Adrenal gland (tissue), 12 donors: ENCODE results near the gene ADAMTS6. TPM values are rescaled to one million over a fixed set of nuclear protein-coding genes. Genes with fewer than 3 reads are reported as not detected.

Experiments
- DNase-seq, 7 donors: peaks; one replicate each; pipeline ENCODE4 v3.0.0-alpha.2; 2019 to 2020
- H3K27ac ChIP-seq, 5 donors: fragments of 200-600 bp; sonication (generic) in 4 of 5; 1 replicate in 3 of 5; 2 replicates in 2 of 5; pipeline versions ENCODE4 v1.5.1 to v1.8.0; 2016 to 2020; ENCODE audit warnings: mild to moderate bottlenecking in 1 of 5
- H3K27me3 ChIP-seq: fragments of 200-600 bp; 2 replicates; pipeline ENCODE4 v1.8.0; 2021
- H3K36me3 ChIP-seq, 2 donors: fragments of 200-600 bp; replicated peaks in 1 of 2; 1 replicate in 1 of 2; 2 replicates in 1 of 2; pipeline versions ENCODE4 v1.5.1 to v1.8.0; 2018 to 2022
- H3K4me1 ChIP-seq, 2 donors: fragments of 200-600 bp; replicated peaks in 1 of 2; 1 replicate in 1 of 2; 2 replicates in 1 of 2; pipeline versions ENCODE4 v1.5.1 to v1.8.0; 2018 to 2021
- H3K4me3 ChIP-seq, 4 donors: fragments of 200-600 bp; sonication (generic) in 3 of 4; one replicate each; pipeline ENCODE4 v1.5.1; 2016 to 2018
- H3K9me3 ChIP-seq, 3 donors: fragments of 200-600 bp; sonication (generic) in 1 of 3; replicated peaks in 1 of 3; 1 replicate in 2 of 3; 2 replicates in 1 of 3; pipeline versions ENCODE4 v1.5.1 to v1.8.0; 2016 to 2021
- POLR2A ChIP-seq, 2 donors: fragments of 450-650 bp; IDR thresholded peaks; one replicate each; pipeline ENCODE4 v1.6.1; 2017; ENCODE audit warnings: antibody characterized with exemption in 2 of 2, mild to moderate bottlenecking in 2 of 2, moderate library complexity in 1 of 2
- WGBS, 4 donors: extraction: QIAGEN DNeasy Blood & Tissue Kit in 2 of 4; methylation state at CpG; one replicate each; pipeline versions ENCODE4 v1.1.5 to v1.1.7; 2013 to 2017; 5-methylcytosine and 5-hydroxymethylcytosine counted together
- intact Hi-C, 2 donors: fragments of 100-400 bp; cut with DNase I; formaldehyde crosslinking; loops; one replicate each; pipeline versions ENCODE4 v1.14.1 to v1.15.0; 2022 to 2023
- polyA plus RNA-seq, 3 donors: library from polyadenylated mRNA; stranded (reverse); fragments of 200-250 nt in 2 of 3; fragments of 350-450 nt in 1 of 3; fragmentation: Illumina TruSeq in 1 of 3; extraction: RNeasy Lipid Tissue Mini Kit (QIAGEN cat#74804) in 1 of 3; gene quantifications; one replicate each; pipeline ENCODE4 v1.2.3, GENCODE V29; 2013 to 2014
- total RNA-seq, 9 donors: library from RNA; depleted of rRNA in 4 of 9; stranded (reverse); fragments of >200 nt in 4 of 9; fragments of 120-200 nt in 1 of 9; fragmentation: NEBNext Ultra II Directional in 1 of 9; extraction: Animal tissue kit (Norgen Biotek cat#: 25700) in 1 of 9; gene quantifications; one replicate each; pipeline versions ENCODE4 v1.1.0 to v1.2.4, GENCODE V29; 2013 to 2023
- TF ChIP-seq, protein P1 (sequence below), 6 experiments: fragments of 450-650 bp in 4 of 6; fragments of 200-600 bp in 2 of 6; sonication (generic) in 1 of 6; IDR thresholded peaks; 1 replicate in 5 of 6; 2 replicates in 1 of 6; pipeline versions ENCODE4 v1.5.1 to v1.8.0; 2016 to 2021; ENCODE audit warnings: antibody characterized with exemption in 6 of 6, mild to moderate bottlenecking in 2 of 6, moderate library complexity in 1 of 6
- donor health status: healthy with polysubstance abuse.
- donor health status: Bipolar disorder and iron deficiency.
- donor health status: DM: yes; HTN: yes; CAD: no.
- donor health status: DM: no; HTN: no; CAD: no.
- donor health status: DM: no; HTN: no; CAD: no.
- donor health status: DM: yes; HTN: yes; CAD: no.

Gene ADAMTS6
- total and polyA plus RNA-seq, 12 donors: 0.24 to 11.9 (median 0.89) TPM

DNA sequence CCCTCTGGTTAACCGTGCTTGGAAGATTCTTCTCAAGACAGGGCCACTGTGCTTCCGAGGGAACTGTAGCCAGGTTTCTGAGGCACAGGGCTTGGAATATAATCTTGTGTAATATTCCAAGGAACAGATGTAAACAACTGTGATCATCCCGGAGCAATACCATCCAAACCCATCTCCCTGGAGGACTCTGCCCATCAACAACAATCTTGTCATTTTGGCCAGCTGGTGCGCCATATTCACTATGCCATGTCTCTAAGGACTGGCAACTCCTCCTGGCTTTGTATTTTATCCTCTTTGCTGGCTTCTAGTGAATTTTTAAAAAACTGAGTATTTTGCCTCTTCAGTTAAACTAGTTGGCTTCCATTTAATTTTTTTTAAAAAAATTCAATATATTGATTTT is 349.3 kb downstream of the ADAMTS6 start:
- intact Hi-C loops: no loop called here
- no peak for TF ChIP-seq POLR2A (IDR thresholded peaks at IDR 0.05)
- TF ChIP-seq, protein P1, sequence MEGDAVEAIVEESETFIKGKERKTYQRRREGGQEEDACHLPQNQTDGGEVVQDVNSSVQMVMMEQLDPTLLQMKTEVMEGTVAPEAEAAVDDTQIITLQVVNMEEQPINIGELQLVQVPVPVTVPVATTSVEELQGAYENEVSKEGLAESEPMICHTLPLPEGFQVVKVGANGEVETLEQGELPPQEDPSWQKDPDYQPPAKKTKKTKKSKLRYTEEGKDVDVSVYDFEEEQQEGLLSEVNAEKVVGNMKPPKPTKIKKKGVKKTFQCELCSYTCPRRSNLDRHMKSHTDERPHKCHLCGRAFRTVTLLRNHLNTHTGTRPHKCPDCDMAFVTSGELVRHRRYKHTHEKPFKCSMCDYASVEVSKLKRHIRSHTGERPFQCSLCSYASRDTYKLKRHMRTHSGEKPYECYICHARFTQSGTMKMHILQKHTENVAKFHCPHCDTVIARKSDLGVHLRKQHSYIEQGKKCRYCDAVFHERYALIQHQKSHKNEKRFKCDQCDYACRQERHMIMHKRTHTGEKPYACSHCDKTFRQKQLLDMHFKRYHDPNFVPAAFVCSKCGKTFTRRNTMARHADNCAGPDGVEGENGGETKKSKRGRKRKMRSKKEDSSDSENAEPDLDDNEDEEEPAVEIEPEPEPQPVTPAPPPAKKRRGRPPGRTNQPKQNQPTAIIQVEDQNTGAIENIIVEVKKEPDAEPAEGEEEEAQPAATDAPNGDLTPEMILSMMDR (IDR thresholded peaks at IDR 0.05): no peak
- Histone ChIP-seq H3K9me3 (no peaks in the 10 kb centered on the region), H3K4me3 (no peak overlapping the region), H3K27ac (no peak overlapping the region), H3K36me3 (no peaks in the 10 kb centered on the region), H3K27me3 (no peaks in the 10 kb centered on the region), H3K4me1 (no peaks in the 10 kb centered on the region)
- WGBS, 4 donors: 90 to 99% (median 97%) methylated on average over 4 of the region's 4 CpGs
- DNase-seq: no peak

DNA sequence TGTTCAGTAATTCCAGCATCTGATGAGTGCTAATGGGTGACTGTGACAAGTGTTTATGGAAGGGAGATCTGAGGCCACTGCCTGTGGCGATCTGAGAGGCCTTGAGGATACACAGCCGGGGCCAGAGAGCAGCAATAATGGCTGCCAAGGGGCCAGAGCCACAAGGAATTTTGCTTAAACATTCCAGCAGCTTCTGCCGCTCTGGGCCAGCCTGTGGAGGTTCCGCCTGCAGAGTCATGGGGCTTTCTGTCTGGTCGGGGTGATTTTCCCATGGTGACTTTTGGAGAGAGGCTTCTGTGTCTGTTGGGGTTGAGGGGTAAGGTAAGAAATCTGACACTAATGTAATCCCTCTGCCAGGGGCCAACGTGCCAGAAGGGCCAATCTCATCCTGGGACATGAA is 353.5 kb downstream of the ADAMTS6 start:
- 75 to 80% (median 77%) methylated on average over 6 of the region's 6 CpGs for WGBS, 4 donors
- DNase-seq: no peak
- Histone ChIP-seq H3K27me3 (no peaks in the 10 kb centered on the region), H3K9me3 (no peaks in the 10 kb centered on the region), H3K36me3 (no peaks in the 10 kb centered on the region), H3K4me3 (no peak overlapping the region), H3K4me1 (no peaks in the 10 kb centered on the region), H3K27ac (no peak overlapping the region)
- no peak for TF ChIP-seq POLR2A (IDR thresholded peaks at IDR 0.05)
- TF ChIP-seq, protein P1 (IDR thresholded peaks at IDR 0.05): no peak
- intact Hi-C loops: no loop called here

DNA sequence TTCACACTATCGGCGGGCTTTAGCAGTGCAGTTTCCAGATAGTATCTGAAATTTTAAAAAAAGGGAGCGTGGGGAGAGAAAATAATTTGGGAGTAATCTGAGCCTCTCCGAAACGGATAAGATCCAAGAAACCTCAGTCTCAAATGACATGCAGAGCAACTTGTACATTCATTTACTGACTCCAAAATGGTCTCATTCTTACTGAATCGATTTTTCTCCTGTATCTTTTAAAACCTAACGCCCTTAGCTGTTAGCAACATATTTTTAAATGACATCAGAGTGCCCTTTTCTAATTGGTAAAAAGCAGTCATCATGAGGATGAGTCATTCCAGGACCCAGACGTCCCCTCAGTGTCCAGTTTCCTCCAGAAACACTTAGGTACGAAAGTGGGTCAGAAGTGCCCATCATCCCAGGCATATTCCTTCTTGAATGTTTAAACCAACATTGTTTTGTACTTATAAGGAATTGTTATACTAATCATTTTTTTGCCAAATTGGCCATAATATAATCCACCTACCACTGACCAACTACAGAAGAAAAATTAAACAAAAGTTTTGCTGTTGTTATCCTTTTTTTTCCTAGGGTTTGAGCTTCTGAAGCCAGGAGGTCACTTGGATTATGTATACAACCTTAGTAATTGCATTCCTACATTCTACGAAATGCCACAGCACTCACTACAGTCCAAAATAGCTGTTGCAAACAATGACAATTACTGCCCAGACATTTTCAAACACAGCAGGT is 354.4 kb downstream of the ADAMTS6 start:
- H3K4me3 ChIP-seq: no peak overlapping the region
- TF ChIP-seq, protein P1 (IDR thresholded peaks at IDR 0.05): no peak
- no peak for TF ChIP-seq POLR2A (IDR thresholded peaks at IDR 0.05)
- no peaks in the 10 kb centered on the region for H3K27me3 ChIP-seq
- WGBS, 4 donors: 75 to 80% (median 79%) methylated on average over 10 of the region's 10 CpGs
- H3K27ac ChIP-seq: no peak overlapping the region
- no peak for DNase-seq
- H3K36me3 ChIP-seq: no peaks in the 10 kb centered on the region
- intact Hi-C loops: no loop called here
- no peaks in the 10 kb centered on the region for H3K4me1 ChIP-seq
- no peaks in the 10 kb centered on the region for H3K9me3 ChIP-seq

DNA sequence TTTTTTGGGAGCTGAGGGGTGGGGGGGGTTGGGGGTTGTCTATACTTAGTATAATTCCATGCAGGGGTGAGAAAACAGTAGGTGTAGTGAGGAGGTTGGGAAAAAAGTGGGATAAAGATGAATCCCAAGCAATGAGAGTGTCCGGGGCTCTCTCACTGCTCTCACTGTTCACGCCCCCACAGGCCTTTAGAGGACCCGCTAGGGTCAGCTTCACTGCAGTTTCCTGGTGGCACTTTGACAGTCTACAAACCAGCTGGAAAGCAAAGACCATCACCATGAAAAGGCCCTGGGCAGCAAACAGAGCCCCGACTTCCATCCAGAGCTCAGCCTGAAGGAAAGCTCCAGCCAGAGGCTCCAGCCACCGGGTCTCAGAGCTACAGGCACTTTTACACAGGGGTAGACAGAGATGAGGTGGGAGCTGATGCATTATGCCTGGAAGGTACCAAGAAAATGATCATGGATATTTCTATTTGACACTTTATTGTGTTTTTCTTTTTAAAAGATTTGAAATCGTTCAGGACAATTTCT is 355.1 kb downstream of the ADAMTS6 start:
- intact Hi-C loops: no loop called here
- no peak for TF ChIP-seq POLR2A (IDR thresholded peaks at IDR 0.05)
- TF ChIP-seq, protein P1 (IDR thresholded peaks at IDR 0.05): no peak
- H3K4me3 ChIP-seq: no peak overlapping the region
- no peaks in the 10 kb centered on the region for H3K4me1 ChIP-seq
- H3K36me3 ChIP-seq: no peaks in the 10 kb centered on the region
- no peaks in the 10 kb centered on the region for H3K9me3 ChIP-seq
- H3K27ac ChIP-seq: no peak overlapping the region
- no peak for DNase-seq
- no peaks in the 10 kb centered on the region for H3K27me3 ChIP-seq
- WGBS, 4 donors: 81 to 91% (median 89%) methylated on average over 5 to 6 of the region's 6 CpGs
